ENCODE measurements around the gene RSAD1. TPM values are rescaled to one million over a fixed set of nuclear protein-coding genes. Genes with fewer than 3 reads are reported as not detected.

Gene RSAD1
- total RNA-seq, 4 donors from 2014 or later, result 19.9 to 29.9 (median 28.6) TPM

- no peak for TF ChIP-seq CTCF (IDR thresholded peaks at IDR 0.05; ENCODE audit: low read depth)
Measured at GRCh38 chr17:50475362-50475761, 3.3 kb upstream of the RSAD1 start.

GRCh38 chr17:50476545-50477315 is 1.9 kb upstream of the RSAD1 start:
- no peak for TF ChIP-seq CTCF (IDR thresholded peaks at IDR 0.05; ENCODE audit: low read depth)

- TF ChIP-seq CTCF (IDR thresholded peaks at IDR 0.05; ENCODE audit: low read depth), result no peak
Measured at GRCh38 chr17:50477976-50478375, 684 bp upstream of the RSAD1 start.

GRCh38 chr17:50479522-50480141 is 972 bp downstream of the RSAD1 start:
- no peak for TF ChIP-seq CTCF (IDR thresholded peaks at IDR 0.05; ENCODE audit: low read depth)

GRCh38 chr17:50480142-50480764 is 1.6 kb downstream of the RSAD1 start:
- TF ChIP-seq CTCF (IDR thresholded peaks at IDR 0.05; ENCODE audit: low read depth), result no peak

GRCh38 chr17:50480854-50481490 is 2.3 kb downstream of the RSAD1 start:
- TF ChIP-seq CTCF (IDR thresholded peaks at IDR 0.05; ENCODE audit: low read depth), result no peak

GRCh38 chr17:50481648-50482047 is 3.0 kb downstream of the RSAD1 start:
- no peak for TF ChIP-seq CTCF (IDR thresholded peaks at IDR 0.05; ENCODE audit: low read depth)
